HG03066 (cell line): ENCODE data around the gene ZBTB16.

Experiments used
- ATAC-seq: cut with Tn5 transposase; IDR thresholded peaks from one replicate; pipeline ENCODE4 v1.9.1; 2021; ENCODE audit warnings: low read depth; ENCODE audit not compliant: unreplicated experiment

Gene ZBTB16

GRCh38 chr11:114174712-114175495 lies 115.4 kb downstream of the ZBTB16 start:
- ATAC-seq: no peak

- no peak for ATAC-seq
Measured at GRCh38 chr11:114175706-114176105, 116.2 kb downstream of the ZBTB16 start.

DNA sequence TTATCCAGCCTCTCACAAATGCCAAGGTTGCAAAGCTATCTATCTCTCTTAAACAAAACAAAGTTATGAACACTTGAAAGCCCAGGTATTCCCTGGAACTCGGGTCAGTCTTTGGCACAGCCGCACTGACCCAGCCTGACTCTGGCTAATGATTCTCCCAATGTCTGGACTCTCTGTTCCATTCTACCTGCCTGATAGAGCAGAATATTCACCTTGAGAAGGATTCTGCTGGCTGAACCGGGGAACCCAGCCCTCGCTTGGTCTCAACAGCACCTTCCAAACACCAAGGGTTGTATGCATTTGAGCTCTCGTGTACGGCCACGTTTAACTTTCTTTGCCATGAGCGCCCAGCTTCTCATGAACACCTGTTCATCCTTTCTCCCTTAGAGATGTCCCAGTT lies 116.8 kb downstream of the ZBTB16 start:
- ATAC-seq: no peak

- ATAC-seq: no peak
Measured at GRCh38 chr11:114178656-114179055, 119.1 kb downstream of the ZBTB16 start.

DNA sequence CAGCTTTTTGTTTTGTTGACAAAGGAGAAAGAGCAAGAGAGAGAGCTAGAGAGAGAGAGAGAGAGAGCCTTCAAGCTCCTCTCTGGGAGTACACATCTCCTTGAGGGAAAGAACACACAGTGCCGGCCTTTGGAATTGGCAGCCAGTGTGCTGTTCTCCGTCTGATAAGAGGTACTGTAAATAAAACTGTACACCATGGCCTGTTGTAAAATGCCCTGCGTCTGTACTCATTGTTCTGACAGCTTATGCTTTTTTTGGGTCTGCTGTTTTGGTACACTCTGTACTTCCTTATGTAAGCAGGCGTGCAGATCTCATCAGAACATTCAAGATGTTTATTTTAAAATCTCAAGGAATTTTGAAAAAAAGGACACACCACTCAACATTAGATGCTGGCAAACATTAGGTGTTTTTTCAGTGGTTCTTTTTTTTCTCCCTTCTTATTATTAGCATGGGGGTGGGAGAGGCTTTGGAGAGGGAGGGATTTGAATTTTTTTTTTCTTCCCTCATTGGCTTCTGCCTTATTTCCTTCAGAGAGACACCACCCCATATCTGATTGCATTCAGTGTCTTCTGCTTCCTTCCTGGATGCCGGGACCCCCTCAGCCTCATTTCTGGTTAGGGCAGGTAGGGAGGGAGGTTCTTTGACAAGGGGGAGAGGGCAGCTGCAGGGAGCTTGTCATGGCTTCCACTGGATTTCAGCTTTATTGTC lies 119.9 kb downstream of the ZBTB16 start:
- ATAC-seq: no peak

- ATAC-seq: no peak
Measured at GRCh38 chr11:114180301-114181055, 121.0 kb downstream of the ZBTB16 start.

GRCh38 chr11:114181195-114181594 lies 121.7 kb downstream of the ZBTB16 start:
- no peak for ATAC-seq

GRCh38 chr11:114181752-114182151 lies 122.2 kb downstream of the ZBTB16 start:
- no peak for ATAC-seq

GRCh38 chr11:114182471-114183043 lies 123.0 kb downstream of the ZBTB16 start:
- ATAC-seq: no peak

DNA sequence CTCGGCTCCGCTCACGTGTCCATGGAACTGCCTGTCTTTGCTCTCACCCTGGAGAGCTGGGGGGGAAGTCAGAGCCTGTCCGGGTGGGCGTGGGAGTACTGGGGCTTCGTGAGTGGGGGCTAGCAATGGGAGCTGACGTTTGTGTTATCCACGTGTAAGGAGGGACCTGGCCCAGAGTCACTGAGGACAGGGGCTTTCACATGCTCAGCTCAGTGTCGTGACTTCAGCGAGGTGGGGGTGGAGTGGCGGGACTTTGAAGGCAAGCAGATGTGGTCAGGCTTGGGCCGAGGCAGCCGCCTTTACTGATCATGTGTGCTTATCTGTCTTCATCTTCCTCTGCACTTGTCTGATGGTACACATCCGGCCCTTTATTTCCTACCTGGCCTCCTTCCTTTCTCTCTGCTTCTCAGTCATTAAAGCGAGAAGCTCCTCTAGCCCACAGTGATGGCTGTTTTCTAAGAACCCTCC lies 123.6 kb downstream of the ZBTB16 start:
- ATAC-seq: no peak

GRCh38 chr11:114185436-114185835 lies 125.9 kb downstream of the ZBTB16 start:
- ATAC-seq: no peak

- ATAC-seq: no peak
Measured at GRCh38 chr11:114187173-114187572, 127.7 kb downstream of the ZBTB16 start.

DNA sequence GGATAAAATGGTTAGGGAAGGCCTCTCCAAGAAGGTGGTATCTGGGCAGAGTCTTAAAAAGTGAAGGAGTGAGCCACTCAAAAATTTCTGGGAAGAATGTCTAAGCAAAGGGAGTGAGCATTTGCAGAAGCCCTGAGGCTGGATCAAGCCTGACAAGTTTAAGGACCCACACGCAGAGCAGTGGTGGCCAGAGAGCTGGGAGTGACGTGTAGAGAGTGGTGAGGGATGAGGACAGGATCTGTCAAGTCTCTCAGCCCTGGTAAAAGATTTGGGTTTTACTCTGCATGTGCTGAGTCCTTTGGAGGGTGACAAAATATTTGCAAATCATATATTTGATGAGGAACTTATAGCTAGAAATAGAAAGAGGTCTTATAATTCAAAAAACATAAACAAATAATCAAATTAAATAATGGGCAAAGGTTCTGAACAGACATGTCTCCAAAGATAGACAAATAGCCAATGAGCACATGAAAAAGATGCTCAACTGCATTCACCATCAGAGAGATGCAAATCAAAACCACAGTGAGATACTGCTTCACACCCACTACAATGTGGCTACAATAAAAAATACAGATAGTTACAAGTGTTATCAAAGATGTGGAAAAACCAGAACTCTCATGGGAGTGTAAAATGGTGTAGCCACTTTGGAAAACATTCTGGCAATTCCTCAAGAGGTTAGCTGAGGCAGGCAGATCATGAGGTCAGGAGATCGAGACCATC lies 129.5 kb downstream of the ZBTB16 start:
- ATAC-seq: no peak

GRCh38 chr11:114190630-114191029 lies 131.1 kb downstream of the ZBTB16 start:
- ATAC-seq: no peak

DNA sequence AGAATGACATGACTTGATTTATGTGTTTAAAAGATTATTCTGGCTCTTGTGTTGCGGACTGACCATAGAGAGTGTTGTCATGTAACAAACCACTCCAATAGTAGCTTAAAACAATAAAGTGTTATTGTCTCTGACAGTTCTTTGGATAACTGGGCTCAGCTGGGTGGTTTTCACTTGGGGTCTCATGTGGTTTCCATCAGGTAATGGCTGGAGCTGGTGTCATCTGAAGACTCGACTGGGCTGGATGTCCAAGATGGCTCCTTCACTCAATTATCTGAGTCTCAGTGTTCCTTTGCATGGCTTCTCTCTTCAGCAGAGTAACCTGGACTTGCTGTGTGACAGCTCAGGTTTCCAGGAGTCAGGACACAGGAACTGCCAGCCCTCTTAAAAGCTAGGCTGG lies 132.4 kb downstream of the ZBTB16 start:
- ATAC-seq: no peak

DNA sequence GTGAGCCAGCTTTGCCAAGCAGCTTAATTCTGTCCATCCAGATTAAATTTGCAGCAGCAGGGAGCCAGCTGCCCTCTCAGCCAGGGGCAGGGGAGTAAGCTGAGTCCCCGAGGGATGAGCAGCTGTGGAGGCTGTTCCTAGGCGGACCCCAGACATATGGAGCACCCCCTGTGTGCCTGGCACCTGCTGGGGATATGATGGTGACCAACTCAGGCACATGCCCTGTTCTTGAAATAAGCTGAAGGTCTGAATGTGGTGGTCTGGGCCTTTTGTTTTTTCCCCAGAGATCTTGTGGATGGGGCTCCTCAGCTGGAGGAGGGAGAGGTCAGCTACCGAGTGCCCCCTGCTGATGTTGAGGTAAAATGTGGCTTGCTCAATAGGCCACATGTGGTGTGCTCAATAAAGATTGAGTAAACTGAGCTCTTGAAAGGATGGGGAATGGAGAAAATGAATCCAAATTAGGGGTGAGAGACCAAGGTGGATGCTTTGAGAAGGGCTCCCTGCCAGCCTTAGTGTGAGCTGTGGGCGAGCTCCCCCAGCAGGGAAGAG lies 133.4 kb downstream of the ZBTB16 start:
- no peak for ATAC-seq

GRCh38 chr11:114193730-114194679 lies 134.5 kb downstream of the ZBTB16 start:
- no peak for ATAC-seq

GRCh38 chr11:114194702-114195101 lies 135.2 kb downstream of the ZBTB16 start:
- no peak for ATAC-seq

DNA sequence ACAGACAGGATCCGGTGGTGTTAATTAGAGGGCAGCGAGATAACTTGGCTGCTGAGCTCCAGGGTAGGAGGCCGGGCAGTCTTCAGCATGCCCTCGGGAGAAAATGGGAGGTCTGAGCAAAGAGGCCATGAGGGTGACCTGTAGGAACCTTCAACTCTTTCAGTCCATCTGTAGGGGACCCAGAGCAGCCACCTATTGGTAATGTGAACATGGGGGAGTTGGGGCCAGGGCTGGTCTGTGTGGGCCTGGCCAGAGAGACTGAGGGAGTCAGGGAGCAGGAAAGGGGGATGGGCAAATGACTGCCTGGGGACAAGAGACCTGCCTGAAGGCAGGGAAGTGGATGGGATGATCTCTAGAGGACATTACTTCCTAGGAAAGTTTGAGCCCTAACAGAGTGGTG lies 135.6 kb downstream of the ZBTB16 start:
- ATAC-seq: no peak
